ENCODE measurements around the gene IPO11. TPM values are rescaled to one million over a fixed set of nuclear protein-coding genes. Genes with fewer than 3 reads are reported as not detected.

IPO11 gene
- total RNA-seq, 2 donors from 2014 or later = 17.5 to 39.8 TPM

GRCh38 chr5:62588668-62589067 lies 176.1 kb downstream of the IPO11 start:
- DNase-seq = no peak
- H3K27me3 ChIP-seq = no peaks in the 10 kb centered on the region
- no peak for TF ChIP-seq CTCF (IDR thresholded peaks at IDR 0.05)
- H3K36me3 ChIP-seq = no peaks in the 10 kb centered on the region
- H3K4me1 ChIP-seq = no peaks in the 10 kb centered on the region
- no peak overlapping the region for H3K4me3 ChIP-seq
- no peak overlapping the region for H3K9ac ChIP-seq (ENCODE audit: low read depth in 2 of 2, low read length in 2 of 2)
- H3K9me3 ChIP-seq = no peaks in the 10 kb centered on the region
- H3K27ac ChIP-seq = no peak overlapping the region
- intact Hi-C loops (cut with DNase I) = no loop called here

- intact Hi-C loops (cut with DNase I) = no loop called here
- Histone ChIP-seq H3K36me3 (no peaks in the 10 kb centered on the region), H3K27ac (no peak overlapping the region), H3K4me1 (no peaks in the 10 kb centered on the region), H3K27me3 (no peaks in the 10 kb centered on the region), H3K9ac (ENCODE audit: low read depth in 2 of 2, low read length in 2 of 2) (no peak overlapping the region), H3K4me3 (no peak overlapping the region), H3K9me3 (no peaks in the 10 kb centered on the region)
- no peak for DNase-seq
- no peak for TF ChIP-seq CTCF (IDR thresholded peaks at IDR 0.05)
These were observed 176.9 kb downstream of the IPO11 start for GRCh38 chr5:62589504-62589903.

- no peak overlapping the region for H3K9ac ChIP-seq (ENCODE audit: low read depth in 2 of 2, low read length in 2 of 2)
- H3K27ac ChIP-seq = no peak overlapping the region
- intact Hi-C loops (cut with DNase I) = no loop called here
- H3K4me1 ChIP-seq = no peaks in the 10 kb centered on the region
- DNase-seq = no peak
- no peaks in the 10 kb centered on the region for H3K36me3 ChIP-seq
- no peaks in the 10 kb centered on the region for H3K9me3 ChIP-seq
- no peaks in the 10 kb centered on the region for H3K27me3 ChIP-seq
- H3K4me3 ChIP-seq = no peak overlapping the region
- TF ChIP-seq CTCF (IDR thresholded peaks at IDR 0.05) = no peak
These were observed 177.8 kb downstream of the IPO11 start for GRCh38 chr5:62590387-62590786.

- H3K9ac ChIP-seq (ENCODE audit: low read depth in 2 of 2, low read length in 2 of 2) = no peak overlapping the region
- no peaks in the 10 kb centered on the region for H3K36me3 ChIP-seq
- no peaks in the 10 kb centered on the region for H3K27me3 ChIP-seq
- no peak for DNase-seq
- H3K27ac ChIP-seq = no peak overlapping the region
- TF ChIP-seq CTCF (IDR thresholded peaks at IDR 0.05) = no peak
- no peaks in the 10 kb centered on the region for H3K9me3 ChIP-seq
- no peaks in the 10 kb centered on the region for H3K4me1 ChIP-seq
- no peak overlapping the region for H3K4me3 ChIP-seq
- intact Hi-C loops (cut with DNase I) = no loop called here
These were observed 180.0 kb downstream of the IPO11 start for GRCh38 chr5:62592558-62592957.

- Histone ChIP-seq H3K9ac (ENCODE audit: low read depth in 2 of 2, low read length in 2 of 2) (no peak overlapping the region), H3K36me3 (no peaks in the 10 kb centered on the region), H3K9me3 (no peaks in the 10 kb centered on the region), H3K4me1 (no peaks in the 10 kb centered on the region), H3K27ac (no peak overlapping the region), H3K27me3 (no peaks in the 10 kb centered on the region), H3K4me3 (no peak overlapping the region)
- no peak for DNase-seq
- TF ChIP-seq CTCF (IDR thresholded peaks at IDR 0.05) = no peak
- intact Hi-C loops (cut with DNase I) = no loop called here
These were observed 180.8 kb downstream of the IPO11 start for GRCh38 chr5:62593331-62593730.
